Activated naive CD8-positive, alpha-beta T cell treated with anti-CD3 and anti-CD28 coated beads, Interleukin-2, amount 50 U/mL, for 16 hours (primary cell): ENCODE data around the gene KCND3.

Source experiments
- DNase-seq: peaks from one replicate; pipeline ENCODE4 v3.0.0-alpha.2; 2020; ENCODE audit warnings: low read depth, low spot score

Gene KCND3

GRCh38 chr1:111988743-111989453 lies 570 bp downstream of the KCND3 start:
- no peak for DNase-seq

DNA sequence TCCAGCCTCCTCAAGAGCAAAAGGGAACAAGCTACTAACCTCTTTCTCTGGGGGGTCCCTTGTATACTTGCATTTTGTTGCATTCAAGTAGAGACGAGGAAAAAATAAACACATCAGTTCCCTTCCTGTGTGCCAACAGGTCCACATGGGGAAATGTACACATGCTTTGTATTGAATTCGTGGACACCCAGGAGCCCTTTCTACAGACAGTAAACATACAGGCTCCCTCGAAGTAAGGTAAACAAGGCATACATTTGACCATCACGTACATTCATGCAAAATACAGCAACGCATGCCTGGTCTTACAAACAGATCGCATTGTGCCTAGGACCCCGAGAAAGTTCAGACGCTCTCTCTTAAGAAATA lies 1.1 kb downstream of the KCND3 start:
- DNase-seq: no peak

GRCh38 chr1:111987502-111987901 lies 2.0 kb downstream of the KCND3 start:
- no peak for DNase-seq

DNA sequence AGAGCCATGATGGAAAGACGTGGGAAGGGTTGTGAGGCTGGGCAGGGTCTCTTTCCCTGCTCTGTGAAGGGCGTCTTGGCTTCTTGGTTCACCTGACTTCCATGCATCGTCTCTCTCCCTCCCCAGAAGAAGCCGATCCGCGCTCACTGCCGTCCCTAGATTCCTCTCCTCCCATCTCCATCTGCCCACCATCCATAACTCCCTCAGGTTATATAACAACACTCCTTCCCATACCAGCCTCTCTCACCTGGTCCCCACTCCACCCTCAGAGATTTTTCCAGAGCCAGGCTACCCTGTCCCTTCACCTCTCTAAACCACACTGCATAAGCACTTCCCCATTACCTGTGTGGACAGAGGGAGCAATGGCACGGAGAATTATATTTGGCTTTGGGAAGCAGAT lies 6.0 kb downstream of the KCND3 start:
- DNase-seq: no peak

DNA sequence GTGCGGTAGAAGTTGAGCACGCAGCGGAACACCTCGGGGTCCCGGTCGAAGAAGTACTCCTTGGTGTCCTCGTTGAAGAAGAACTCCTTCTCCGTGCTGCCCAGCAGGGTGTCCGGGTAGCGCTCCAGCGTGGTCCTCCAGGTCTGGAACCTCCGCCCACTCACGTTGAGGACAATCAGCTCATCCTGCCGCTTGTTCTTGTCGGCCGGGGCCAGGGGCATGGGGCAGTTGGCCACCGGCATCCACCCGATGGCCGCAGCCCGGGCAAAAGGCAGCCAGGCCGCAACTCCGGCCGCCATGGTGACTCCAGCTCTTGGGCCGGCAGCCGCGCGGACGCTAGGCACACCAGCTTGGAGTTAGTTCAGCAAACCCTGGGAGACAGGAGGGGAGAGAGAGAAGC lies 7.0 kb downstream of the KCND3 start:
- no peak for DNase-seq

GRCh38 chr1:111981871-111982270 lies 7.6 kb downstream of the KCND3 start:
- DNase-seq: no peak

DNA sequence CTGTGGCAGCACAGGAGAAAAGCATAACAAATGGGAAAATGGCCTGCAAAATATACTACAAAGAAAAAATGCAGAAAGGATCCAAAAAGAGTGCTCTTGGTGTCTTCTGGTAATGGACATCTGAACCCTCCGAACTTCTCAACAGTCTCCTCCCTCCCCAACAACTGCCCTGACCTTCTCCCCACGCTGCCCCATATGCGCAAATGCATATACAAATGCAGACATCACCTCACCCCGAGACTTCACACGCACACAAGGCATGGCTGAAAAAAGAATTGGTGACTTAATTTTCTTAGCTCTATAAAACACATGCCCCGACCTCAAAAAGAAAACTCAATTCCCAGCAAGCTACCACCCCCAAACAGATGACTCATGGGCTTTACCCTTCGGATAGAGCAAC lies 8.4 kb downstream of the KCND3 start:
- no peak for DNase-seq

DNA sequence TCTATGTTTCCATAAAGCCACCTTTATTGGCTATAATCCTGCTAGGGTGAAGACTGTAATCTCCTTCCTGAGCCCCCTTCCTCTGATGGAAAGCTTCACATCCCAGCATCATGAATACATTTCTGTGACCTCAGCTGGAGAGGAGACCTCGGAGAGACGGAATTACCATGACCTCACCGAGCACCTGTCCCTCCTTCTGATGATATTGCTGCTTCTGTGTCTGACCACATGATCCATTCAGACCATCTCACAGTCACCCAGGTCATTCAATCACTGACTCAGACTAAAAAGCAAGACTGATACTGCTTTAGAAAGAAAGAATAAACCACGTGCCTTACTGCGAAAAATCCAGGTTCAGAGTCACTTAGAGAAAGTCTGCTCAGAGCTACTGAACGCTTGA lies 8.8 kb downstream of the KCND3 start:
- no peak for DNase-seq

DNA sequence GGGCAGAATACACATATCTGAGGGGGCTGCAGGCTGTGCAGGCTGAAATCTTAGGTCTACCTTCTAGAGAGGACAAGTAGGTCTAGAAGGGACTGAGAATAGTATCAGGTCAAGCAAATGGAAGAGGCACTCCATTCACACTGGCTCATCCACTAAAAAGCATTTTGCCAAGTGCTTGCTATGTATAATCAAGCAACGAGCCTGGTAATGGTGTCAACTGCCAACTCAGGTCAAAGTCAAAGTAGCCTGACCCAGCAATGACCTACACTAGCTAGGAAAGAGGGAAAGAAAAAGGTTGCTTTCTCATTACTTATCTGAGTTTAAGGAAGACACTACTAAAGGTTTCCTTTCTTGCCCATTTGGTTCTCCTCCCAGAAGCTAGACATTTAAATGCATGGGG lies 10.8 kb downstream of the KCND3 start:
- no peak for DNase-seq

DNA sequence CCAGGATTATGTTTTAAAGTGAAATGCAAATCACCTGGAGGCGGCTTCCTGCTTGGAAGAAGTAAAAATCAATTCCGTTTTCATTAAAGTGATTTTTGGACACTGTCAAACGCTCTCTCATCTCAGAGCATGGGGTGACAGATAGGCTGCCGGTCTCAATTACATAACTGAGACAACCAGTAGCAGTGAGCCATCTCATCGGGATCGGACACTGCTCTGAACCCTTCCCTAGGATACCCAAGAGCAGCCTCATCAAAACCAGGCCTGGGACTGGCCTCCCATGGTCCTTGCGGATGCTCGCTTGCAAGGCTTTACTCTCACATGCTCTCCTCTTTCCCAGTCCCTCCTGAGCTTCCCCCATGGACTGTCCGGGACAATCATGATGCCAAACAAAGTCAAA lies 12.1 kb downstream of the KCND3 start:
- no peak for DNase-seq

DNA sequence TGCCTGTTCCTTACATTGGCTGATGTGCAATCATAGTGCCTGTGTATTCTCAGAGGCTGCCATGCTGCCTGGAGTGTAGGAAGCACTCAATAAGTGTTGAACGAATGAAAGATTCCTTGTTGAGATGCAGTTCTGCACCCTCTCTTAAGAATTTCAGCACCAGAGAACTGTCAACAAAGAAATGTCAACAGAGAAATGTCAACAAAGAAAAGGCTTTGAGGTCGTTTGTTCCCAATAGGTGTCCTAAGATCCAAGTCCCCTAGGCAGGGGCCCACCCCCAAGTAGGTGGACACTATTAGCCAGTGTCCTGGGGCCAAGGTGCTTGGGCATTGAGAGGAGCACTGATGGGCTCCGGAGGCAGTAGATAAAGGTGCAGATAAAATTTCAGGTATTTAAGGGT lies 12.6 kb downstream of the KCND3 start:
- no peak for DNase-seq

DNA sequence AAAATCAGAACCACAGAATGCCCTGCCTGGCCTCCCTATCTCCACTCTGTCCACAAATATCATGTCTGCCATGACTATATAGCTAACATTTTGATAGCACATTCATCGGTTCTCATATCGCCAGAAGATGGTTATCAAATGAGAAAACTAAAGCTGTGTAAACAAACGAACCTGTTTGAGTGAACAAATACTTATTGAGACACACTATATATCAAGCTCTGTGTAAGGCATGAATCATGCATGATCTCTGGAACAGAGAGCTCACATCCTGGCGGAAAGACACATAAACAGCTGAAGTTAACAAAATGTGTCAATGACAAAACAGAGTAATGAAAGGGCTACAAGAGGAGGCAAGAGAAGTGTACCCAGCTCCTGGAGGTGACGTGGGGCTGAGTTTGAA lies 13.1 kb downstream of the KCND3 start:
- DNase-seq: no peak

GRCh38 chr1:111973150-111973790 lies 16.2 kb downstream of the KCND3 start:
- no peak for DNase-seq

DNA sequence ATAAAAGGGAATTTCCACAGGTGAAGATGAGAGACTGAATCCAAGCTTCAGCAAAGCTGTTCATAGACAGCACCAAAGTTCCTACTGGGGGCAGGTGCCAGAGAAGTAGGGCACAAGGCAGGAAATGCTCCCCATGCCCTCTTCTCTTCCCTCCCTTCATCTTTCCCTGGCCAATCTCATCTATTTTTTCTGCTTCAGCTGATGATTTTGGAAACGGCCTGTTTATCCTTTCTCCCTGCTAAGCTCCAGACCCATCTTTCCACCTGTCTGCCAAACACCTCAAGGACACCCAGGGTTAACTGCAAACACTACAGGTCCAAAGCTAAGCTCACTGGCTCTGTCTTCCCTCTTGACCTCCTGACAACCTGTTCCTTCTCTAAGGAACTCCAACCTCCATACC lies 18.1 kb downstream of the KCND3 start:
- no peak for DNase-seq

- DNase-seq: no peak
These were observed 21.0 kb downstream of the KCND3 start for GRCh38 chr1:111968511-111968910.

DNA sequence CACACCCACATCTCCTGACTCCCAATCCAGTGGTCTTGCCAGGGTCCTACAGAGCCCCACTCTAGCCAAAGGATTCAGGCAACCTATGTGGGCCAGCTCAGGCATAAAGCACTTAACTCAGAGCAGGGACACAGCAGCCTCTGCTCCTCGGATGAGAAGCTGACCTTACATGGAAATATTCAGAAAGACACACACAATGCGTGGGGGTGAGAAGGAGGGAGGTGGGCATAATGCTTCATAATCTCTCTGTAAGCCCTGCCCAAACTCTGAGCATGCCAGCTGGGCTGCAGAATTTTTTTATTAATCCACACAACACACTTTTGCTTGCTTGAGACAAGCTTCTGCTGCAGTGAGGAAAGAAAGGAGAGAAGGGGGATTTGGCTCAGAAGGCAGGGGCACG lies 21.6 kb downstream of the KCND3 start:
- no peak for DNase-seq

DNA sequence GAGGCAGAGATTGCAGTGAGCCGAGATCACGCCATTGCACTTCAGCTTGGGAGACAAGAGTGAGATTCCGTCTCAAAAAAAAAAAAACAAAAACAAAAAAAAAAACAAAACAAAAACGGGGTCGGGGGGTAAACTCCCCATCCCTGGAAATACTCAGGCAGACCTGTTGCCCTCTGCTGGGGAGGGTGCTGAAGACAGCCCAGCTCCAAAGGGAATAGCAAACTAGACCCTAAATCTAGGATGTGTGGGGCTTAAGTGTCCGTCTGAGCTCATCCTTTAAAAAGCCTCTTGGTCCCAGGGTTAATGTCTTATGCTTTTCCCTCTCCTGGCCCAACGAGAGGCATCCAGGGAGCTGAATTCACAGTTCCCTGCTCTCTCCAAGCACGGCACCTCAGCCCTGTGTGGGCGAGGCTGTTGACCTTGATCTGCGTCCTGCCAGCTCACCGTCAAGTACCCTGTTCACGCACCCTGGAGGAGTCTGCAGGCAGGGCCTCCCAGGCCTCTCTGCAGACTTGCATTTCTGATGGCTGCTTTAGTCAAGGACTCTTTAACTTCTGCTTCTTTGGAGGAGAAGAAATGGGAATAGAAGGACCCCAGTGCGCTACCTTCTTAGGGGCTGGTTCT lies 22.3 kb downstream of the KCND3 start:
- no peak for DNase-seq

DNA sequence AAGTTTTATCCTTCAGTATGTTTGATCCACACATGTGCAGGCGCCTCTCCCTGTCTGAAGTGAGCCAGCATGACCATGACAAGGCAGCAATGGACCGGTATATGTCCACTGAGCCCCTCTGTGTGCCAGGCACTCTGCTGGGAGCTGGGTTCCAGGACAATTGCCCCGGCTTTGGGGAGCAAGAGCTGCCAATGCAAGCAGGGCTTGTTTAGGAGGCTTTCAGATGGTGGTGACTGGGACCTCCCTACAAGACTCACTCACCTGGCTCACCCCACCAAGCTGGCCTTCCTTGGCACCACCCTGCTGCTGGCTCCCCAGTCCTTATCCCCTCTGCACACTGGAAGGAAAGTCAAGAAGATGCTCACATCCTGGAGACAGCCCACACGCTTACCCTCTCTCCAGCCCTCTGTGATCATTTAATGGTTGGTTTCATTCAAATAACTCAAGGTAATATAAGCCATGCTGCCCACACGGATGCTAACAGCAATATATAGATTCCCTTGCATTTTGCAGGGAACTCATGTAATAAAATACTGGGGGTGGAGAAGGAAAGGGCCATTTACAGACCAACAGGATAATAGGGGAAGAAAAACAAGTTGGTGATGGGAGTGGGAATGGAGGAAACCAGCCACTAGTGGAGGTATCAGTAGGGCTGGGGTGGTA lies 23.6 kb downstream of the KCND3 start:
- DNase-seq: no peak

DNA sequence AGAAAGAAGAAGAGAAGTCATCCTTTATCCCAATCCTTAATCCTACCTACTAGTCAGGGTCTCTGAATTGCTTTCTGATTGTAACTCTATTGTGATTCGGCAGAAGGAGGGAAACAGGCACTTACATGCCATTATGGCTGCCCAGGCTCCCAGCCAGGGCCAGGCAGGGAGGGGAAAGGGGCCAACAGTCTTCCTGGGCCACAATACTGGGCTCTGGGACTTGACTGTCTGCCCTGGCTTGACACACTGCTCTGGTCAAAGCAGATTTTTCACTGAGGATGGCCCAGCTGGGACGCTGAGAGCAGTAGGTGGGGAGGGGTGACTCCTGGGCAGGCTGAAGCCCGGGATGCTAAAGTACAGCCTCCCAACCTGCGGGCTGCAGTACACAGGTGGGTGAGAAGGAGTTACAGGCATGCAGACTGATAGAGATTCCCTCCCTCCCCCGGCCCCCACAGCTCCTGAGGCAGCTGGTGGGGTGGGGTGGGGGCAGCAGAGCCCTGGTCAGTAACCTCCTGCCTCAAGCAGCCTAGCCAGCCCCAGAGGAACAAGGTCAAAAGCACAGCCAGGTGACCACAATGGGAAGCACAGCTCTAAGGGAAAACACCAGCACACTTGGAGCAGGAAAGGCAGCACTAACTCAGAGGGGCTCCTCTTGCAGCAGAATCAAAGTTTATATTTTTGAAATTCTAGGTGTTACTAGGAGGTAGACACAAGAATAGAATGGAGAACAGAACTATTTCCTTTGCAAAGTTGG lies 25.3 kb downstream of the KCND3 start:
- DNase-seq: no peak

DNA sequence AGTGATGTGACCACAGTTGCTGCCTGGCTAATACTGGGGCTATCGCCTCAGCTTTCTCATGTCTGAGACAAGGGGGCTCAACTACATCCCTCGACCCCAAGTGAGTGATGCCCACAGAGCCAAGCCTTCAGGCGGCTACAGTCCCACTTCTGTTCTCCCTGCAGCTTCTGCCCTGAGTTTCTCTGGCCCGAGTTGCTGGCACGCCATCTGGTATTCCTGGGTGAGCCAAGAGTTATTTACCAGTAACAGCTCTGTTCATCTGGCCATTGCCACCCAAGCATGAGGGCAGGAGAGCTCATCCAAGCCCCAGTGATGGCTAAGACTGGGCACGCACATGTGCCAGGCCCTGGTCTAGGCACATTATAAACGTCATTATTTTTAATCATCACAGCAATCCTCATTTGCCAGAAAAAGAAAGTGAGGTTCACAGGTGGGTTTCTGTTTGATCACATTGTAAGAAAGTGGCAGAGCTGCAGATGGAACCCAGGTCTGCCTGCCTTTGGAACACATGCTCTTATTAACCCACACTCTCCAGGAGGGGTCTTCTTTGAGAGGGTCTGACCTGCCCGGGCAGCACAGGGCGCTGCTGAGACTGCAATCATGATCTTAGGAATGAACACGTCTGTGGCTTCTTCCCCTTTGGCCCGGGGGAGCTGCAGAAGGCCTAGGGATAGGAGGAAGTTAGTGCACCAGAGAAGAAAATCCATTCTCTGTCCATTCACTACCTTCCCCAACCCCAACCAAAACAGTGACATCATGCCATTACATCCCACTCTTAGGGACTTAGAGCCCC lies 27.5 kb downstream of the KCND3 start:
- DNase-seq: no peak

DNA sequence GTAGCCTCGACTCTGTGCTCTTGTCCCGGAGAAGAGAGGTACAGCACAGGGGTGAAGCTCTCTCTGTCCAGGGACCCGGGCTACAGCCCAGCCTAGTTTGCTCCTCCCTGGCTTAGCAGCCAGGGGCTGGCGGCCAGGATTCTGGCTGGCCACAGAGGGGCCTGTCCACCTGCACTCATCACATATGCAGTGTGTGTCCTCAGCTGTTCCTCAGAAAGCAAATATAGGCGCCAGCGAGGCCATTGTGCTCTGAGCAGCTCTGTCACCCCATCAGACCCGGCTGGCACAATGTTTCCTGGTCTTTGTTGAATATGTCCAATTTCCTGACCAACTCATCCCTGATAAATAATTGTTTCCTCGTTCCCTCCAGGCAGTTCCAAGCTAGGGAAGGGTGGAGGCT lies 28.5 kb downstream of the KCND3 start:
- no peak for DNase-seq
